GM21619 (cell line): ENCODE results near the gene ATF6.
"Not testable (repeated sequence)": the region's sequence is repeated elsewhere in the genome, so short reads cannot be mapped to it uniquely, and the experiment has no call there.

Experiments
- ATAC-seq: cut with Tn5 transposase; IDR thresholded peaks from one replicate; pipeline ENCODE4 v1.9.1; 2021; ENCODE audit not compliant: unreplicated experiment

The ATF6 gene

DNA sequence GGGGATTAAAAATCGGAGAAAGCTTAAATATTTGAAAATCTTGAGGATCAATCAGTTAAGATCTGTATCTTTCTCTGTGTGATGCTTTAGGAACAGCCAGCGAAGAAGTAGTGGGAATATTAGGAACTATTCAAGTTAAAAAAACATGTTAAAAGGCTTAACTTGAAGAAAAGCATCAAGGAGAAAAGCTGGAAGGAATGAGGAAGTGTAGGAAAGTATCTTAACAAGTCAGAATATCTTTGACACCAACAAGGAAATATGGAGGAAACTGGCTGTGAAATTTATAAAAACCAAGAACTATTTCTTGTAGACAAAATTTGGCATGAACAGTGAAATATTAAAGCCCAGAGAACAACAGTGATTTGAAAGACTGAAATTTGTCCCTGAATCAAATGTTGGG, 60.4 kb downstream of the ATF6 start:
- no peak for ATAC-seq

DNA sequence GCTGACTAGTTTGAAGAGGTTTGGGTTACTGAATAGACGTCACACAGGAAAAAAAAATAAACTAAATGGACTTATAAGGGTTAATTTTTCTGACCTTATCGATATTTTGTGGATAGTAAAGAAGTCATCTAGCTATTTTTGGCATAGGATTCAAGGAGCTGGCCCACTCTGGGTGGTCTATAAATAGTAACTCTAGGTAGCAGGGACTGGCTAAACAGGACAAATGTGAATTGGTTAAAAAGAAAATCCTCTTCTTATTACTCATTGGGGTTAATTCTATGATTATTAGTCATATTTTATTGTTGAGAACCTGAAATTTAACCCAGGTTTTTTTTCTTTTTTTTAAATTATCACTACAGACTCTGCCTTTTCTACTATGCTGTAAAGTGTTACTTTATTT, 61.7 kb downstream of the ATF6 start:
- no peak for ATAC-seq

GRCh38 chr1:161832299-161832907, 66.3 kb downstream of the ATF6 start:
- not testable (repeated sequence) for ATAC-seq

DNA sequence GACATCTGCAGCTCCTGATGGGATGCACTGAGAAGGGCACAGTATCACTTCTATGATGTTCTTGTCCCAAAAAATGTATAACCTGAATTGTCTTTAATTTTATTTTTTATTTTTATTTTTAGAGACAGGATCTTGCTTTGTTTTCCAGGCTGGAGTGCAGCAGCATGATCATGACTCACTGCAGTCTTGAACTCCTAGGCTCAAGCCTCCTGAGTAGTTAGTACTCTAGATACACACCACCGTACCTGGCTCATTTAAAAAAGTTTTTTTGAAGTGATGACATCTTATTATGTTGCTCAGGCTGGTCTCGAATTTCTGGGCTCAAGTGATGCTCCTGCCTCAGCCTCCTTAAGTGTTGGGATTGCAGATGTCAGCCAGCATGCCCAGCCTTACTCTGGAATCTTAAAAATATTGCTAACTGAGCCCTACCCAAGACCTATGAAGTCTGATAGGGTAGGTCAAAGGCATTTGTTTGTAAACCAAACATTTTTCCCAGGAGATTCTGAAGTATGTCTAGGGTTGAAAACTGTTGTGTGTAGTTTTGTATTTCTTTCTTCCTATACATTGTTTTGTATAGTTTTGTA, 68.9 kb downstream of the ATF6 start:
- no peak for ATAC-seq

DNA sequence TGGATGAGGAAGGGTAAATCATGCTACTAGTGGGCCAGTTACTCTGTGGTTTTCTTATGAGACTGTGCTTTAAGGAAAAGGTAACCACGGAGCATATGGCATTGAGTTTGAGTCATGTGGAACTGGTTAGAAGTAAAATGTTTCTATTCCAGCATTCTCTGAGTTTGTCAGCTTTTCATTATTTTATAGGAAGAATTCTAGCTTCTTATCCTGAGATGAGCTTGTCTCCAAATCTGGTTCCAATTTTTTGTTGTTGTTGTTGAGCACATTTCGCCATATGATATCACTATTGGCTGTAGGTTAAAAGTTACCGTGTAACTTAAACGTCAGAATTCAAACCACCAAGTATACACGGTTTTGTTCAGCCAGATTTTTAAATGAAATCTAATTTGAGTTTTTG, 69.9 kb downstream of the ATF6 start:
- ATAC-seq: no peak

DNA sequence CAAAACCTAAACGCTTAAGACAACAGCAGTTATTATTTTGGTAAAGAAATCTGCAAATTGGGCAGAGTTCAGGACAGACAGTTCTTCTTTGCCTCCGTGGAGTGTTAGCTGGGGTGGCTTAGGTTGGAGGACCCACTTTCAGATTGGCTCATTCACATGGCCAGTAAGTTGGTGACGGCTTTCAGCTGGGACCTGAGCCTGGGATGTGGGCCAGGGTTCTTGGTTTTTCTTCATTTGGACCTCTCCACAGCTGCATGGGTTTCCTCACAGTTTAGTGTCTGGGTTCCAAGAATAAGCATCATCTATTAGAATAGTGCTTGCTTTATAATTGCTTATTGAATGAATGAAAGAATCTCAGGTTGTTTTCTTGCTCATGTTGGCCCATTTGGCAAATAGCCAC, 72.2 kb downstream of the ATF6 start:
- no peak for ATAC-seq

DNA sequence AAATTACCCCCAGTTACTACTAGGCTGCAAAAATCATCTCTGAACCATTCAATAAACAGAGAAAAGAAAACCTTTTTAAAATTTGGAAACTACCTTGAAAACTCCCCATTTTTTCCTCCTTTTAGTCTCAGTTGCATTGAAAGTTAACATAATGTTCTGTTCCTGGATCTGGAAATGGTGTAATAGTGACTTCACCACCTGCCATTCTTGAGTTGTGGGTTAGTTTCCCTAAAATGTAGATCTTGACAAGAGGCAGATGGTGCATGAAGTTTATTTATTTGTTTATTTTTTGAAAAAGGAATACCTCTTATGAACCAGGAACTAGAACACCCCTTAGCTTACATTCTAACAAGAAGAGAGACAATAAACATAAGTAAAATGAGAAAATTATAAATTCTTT, 72.8 kb downstream of the ATF6 start:
- no peak for ATAC-seq

- no peak for ATAC-seq
These were observed 73.5 kb downstream of the ATF6 start for GRCh38 chr1:161839591-161839990.

DNA sequence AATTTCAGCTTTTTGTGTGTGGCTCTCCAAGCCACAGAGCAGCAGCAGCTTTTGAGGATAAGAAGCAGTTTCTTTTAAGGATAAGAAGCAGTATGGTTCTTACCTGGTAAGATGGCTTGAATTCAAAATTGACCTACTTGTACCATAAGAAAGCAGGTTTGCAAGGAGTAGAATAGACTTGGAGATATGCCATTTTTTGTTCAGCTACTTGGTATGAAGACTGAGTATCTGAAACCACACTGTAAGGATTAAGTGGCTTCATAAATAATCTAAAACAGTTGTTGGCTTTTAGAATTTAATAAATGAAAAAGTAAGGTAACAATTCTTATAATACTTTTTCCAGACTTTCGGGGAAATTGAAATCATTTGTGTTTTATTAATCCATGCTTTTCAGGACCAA, 74.2 kb downstream of the ATF6 start:
- ATAC-seq: no peak

- ATAC-seq: no peak
These were observed 77.0 kb downstream of the ATF6 start for GRCh38 chr1:161843156-161843555.

GRCh38 chr1:161844696-161845095, 78.6 kb downstream of the ATF6 start:
- no peak for ATAC-seq

DNA sequence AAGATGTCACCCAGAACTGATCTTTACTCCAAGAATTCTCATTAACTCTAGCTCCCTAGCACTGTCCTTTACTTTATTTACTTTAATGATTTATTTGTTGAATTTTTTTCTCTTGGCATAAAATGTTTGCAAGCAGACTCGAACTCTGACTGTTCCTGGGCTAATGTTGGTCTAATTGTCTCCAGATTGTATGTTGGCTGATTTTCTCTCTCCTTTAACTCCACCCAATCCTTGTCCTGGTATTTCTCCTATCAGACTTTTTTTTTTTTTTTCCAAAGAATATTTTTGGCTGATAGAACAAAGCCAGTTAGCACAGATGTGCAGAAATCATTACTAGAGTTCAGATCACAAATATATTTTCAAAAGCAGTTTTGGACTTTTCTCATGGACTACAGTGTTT, 82.6 kb downstream of the ATF6 start:
- no peak for ATAC-seq

GRCh38 chr1:161849518-161849917, 83.4 kb downstream of the ATF6 start:
- no peak for ATAC-seq

GRCh38 chr1:161855260-161855659, 89.1 kb downstream of the ATF6 start:
- no peak for ATAC-seq

DNA sequence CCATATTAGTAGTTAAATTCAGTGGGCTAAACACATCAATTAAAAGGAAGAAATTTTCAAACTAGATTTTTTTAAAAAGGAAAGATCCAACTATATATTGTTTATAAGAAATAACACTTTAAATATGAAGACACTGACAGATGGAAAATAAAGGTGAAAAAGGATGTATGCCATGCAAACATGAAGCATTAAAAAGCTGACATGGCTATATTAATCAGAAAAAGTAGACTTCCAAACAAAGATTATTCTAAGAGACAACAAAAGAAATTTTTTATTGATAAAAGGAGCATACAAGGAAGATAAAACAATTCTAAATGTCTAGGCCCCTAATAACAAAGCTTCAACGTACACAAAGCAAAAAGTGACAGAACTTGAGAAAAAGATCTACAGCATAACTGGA, 92.2 kb downstream of the ATF6 start:
- ATAC-seq: no peak

GRCh38 chr1:161863549-161863948, 97.4 kb downstream of the ATF6 start:
- no peak for ATAC-seq

GRCh38 chr1:161864577-161864976, 98.5 kb downstream of the ATF6 start:
- ATAC-seq: no peak

- no peak for ATAC-seq
These were observed 100.1 kb downstream of the ATF6 start for GRCh38 chr1:161866241-161866640.

DNA sequence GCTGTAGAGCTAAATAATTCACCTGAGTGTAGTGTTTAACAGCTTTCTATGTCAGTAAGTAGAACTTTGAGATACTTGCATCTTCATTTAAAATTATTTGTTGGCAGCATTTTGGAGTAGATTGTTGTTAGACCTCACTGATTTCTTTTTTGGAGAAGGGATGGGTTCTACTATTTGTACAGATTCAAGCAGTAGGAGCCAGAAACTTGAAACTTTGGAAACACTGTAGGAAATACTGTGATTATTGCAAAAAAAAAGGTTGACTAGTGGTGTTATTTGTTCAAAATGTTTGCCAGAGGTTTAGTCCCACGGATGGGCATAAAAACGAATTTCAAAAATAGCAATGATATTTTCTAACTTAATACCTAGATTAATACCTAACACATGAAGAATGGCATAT, 102.7 kb downstream of the ATF6 start:
- no peak for ATAC-seq

DNA sequence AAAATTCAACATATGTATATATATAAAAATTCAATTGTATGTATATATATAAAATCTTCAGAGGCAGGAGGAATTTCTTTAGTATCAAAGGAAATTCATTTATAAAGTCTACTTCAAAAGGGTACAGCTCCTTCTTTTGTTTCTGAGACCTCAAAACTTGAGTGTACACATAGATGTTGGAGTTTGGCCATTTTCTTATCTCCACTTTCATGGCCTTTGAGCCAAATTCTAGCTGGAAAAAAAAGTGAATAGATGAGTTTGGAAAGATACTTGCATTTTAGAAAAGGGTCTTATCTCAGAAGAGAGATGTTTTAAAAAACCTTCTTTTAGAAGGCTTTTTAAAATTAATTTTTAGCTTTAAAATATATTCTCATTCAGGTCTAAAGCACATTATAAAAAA, 103.2 kb downstream of the ATF6 start:
- ATAC-seq: no peak

DNA sequence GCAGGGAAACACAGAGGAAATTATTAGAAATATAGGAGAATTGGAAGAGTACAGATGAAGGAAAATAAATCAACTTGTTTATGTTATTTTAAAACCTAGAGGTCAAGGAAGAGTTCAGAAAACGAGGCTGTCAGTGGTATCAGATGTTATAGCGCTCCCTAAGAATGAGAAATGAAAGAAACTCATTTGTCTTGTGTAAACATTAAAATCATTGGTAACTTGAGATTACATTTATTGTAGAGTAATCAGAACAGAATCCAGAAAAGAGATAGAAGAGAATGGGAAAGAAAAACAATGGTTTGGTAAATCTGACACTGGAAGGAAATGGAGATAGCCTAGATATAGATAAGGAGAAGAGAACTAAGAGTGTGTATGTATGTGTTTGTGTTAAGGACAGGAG, 106.4 kb downstream of the ATF6 start:
- ATAC-seq: no peak

DNA sequence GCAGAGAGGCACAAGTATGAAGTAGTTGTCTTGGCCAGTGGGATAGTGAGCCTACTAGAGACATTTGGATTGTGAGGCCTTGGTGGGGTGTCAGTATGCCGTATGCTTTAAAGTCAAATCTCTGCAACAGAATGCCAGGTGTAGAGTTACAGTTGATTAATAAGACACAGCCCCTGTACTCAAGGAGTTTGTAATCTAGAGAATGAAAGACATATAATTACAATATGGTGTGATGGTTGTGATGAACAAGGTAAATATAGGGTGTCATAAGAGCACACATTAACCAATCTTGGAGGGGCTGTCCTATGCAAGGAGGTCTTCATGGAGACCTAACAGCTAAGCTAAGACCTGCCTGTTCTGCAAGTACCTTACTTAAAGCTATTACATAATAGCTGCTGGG, 113.1 kb downstream of the ATF6 start:
- no peak for ATAC-seq

GRCh38 chr1:161884475-161884874, 118.4 kb downstream of the ATF6 start:
- no peak for ATAC-seq
